Activated CD4-positive, alpha-beta T cell treated with anti-CD3 and anti-CD28 coated beads, Interleukin-2, Interleukin-4, amounts not matched to agents 100 ng/mL and 50 ng/mL, durations not matched to agents 16 hours and 8 hours (primary cell): ENCODE measurements around the gene PGM2.
"Not testable (repeated sequence)": the region's sequence is repeated elsewhere in the genome, so short reads cannot be mapped to it uniquely, and the experiment has no call there.

ENCODE experiments used
- DNase-seq: peaks from one replicate; pipeline ENCODE4 v3.0.0-alpha.2; 2020; ENCODE audit warnings: low spot score

The PGM2 gene

DNA sequence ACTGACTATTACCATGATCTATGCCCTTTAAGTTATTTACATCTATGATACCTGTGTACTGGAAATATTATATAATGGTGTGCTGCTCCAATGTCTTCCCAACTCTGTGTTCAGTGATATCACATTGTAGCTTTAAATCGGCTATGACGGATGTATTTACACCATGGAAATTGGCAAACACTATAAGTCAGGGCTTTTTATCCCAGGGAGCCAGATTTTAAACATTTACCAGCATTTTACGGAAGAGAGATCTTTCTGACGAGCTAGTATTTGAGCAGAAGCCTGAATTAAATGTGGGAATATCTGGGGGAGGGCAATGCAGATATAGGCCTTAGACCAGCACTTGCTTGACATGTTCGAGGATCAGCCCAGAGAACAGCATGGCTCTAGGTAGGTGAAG is 7.7 kb upstream of the PGM2 start:
- DNase-seq = no peak

GRCh38 chr4:37820458-37820857 is 6.0 kb upstream of the PGM2 start:
- DNase-seq = not testable (repeated sequence)

- no peak for DNase-seq
Measured at GRCh38 chr4:37821953-37822605, 4.4 kb upstream of the PGM2 start.

- DNase-seq = not testable (repeated sequence)
Measured at GRCh38 chr4:37825501-37825900, 985 bp upstream of the PGM2 start.

GRCh38 chr4:37825968-37826294 is 555 bp upstream of the PGM2 start:
- DNase-seq = no peak

- no peak for DNase-seq
Measured at GRCh38 chr4:37827030-37827685, 672 bp downstream of the PGM2 start.

DNA sequence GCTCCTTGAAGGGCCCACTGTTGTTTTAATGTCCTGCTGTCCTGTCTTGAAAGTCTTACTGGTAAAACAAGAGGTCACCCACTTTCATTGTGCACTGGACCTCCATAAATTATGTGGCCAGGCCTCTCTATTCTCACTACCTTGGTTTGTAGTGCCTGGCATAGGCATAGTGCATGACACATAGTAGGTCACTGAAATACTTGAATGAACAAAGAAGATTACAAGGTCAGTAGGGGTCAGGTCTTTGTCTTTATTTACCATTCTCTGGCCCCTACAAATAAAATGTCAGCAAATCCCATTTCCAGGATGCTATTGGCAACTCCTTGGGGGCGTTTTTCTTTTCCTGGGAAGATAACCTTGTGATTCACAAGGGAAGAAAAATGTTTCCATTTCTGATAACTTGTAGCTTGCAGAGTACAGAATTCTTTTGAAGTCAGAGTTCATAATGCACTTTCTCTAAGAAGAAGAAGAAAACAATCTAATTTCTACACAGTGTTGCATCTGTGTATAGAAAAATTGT is 1.4 kb downstream of the PGM2 start:
- DNase-seq = no peak

DNA sequence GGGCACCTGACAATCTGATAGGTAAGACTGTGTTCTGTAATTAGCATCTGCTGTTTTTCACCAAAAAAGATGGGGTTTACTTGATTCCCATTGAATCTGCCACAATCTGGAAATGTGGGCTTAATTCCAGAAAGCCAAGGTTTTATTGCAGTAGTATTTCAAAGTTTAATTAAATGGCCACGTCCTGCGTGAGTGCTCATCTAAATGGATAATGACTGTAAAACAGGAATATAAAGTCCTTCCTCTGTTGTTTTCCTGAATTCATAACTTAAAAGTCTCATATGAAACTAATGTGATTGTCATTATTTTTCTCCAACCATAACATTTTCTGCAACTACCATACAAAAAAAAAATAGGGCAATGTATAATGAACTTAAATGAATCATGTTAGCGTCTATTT is 2.4 kb downstream of the PGM2 start:
- DNase-seq = no peak

- DNase-seq = no peak
Measured at GRCh38 chr4:37830640-37831039, 4.2 kb downstream of the PGM2 start.

DNA sequence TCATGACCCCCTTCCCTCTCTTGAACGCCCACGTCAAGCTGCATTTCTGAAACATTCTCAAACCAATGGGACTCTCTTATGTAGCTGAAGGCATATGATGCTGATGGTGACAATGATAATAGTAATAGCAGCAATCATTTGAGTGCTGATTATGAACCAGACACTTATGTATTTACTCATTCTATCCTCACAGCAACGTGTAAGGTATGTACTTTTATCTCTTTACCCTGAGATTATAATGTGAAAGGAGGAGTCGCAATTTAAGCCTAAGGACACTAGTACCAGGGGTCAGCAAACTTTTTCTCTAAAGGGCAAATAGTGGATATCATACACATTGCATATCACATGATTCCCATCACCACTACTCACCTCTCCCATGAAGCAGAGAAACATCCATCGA is 8.5 kb downstream of the PGM2 start:
- DNase-seq = no peak

DNA sequence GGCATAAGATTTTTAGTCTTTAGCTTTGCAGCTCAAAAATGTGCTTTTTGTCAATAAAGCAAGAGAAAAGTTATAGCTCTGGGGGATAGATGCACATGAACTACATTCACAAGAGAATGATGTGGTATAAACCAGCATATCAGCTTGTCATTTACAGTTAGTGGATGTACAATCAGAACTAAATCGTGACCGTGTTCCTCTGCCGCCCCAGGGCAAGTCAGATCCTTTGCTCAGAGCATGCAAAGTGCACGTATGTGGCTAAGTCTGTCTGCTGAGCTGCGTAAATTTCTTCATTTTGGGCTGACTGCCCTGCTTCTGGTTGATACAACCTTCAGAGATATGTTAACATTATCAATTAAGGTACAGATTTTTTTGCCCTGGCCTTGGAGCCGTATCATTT is 9.3 kb downstream of the PGM2 start:
- no peak for DNase-seq

DNA sequence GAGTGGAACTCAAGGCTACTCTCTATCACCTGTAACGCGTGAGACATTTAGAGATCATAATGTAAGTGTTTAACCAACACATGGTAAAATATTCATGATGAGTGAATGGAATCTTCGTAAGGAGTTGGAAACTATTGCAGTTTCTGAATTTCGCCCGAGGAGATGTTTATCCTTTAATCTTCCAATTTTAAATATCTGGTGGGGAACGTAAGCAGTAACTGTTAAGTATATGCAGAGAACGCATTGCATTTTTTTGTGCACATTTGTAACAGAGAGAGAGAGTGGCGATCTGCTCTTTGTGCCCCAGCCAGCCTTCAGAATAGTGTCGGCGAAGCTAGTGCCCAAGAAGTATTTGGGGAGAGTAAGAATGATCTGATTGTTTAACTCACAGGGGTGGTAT is 9.8 kb downstream of the PGM2 start:
- no peak for DNase-seq

GRCh38 chr4:37836838-37837440 is 10.5 kb downstream of the PGM2 start:
- no peak for DNase-seq

GRCh38 chr4:37837446-37837845 is 11.0 kb downstream of the PGM2 start:
- DNase-seq = no peak

DNA sequence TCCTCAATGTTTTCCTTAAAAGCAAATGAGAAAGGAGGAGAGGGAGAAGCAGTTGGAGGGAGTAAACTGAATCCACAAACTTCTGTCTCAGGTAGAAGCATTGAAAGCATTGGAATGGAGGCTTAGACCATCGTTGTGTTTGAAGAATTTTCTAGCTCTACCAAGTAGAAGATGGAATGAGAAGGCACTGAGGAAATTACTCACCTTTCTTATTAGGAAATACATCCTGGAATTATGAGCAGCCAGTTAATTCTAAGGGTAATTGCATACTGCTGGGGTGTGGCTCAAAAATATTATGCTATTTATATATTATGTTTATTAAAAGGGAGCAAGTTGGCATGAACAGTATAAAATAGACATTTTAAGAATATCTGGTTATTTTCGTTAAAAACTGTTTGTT is 12.9 kb downstream of the PGM2 start:
- DNase-seq = no peak

DNA sequence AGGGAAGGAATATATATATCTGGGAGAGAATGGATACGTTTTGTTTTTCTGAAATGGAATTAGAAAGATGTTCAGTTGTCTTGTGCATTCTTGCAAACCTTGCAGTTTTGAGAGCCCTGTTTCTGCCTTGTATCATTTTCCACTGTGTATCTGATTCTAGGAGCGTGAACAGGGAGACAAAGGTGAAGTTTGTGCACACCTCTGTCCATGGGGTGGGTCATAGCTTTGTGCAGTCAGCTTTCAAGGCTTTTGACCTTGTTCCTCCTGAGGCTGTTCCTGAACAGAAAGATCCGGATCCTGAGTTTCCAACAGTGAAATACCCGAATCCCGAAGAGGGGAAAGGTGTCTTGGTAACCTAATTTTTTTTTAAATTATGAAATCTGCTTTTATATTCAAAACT is 17.7 kb downstream of the PGM2 start:
- DNase-seq = no peak

DNA sequence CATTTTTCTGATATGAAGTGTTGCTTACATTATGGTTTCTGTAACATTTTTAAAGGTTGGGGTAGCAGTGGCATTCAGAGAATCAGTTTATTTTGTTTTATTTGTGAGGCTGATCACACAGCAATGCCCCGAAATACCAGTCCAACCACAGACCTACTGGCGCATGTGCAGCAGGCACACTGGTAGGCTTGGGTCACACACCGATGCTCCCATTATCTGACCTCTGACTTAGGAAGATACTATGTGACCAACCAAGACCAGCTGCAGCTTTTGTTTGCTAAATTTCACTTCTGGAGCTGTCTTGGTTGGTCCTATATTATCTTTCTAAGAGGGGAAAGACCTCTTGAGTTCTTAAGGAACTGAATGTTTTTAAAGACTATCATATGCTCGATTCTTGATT is 18.7 kb downstream of the PGM2 start:
- no peak for DNase-seq

GRCh38 chr4:37847311-37847884 is 20.9 kb downstream of the PGM2 start:
- DNase-seq = no peak

- no peak for DNase-seq
Measured at GRCh38 chr4:37852376-37852775, 25.9 kb downstream of the PGM2 start.

- DNase-seq = no peak
Measured at GRCh38 chr4:37858112-37858511, 31.6 kb downstream of the PGM2 start.

- DNase-seq = no peak
Measured at GRCh38 chr4:37858872-37859271, 32.4 kb downstream of the PGM2 start.

- DNase-seq = no peak
Measured at GRCh38 chr4:37860266-37860665, 33.8 kb downstream of the PGM2 start.

- DNase-seq = no peak
Measured at GRCh38 chr4:37862961-37863360, 36.5 kb downstream of the PGM2 start.
